Loucy (cell line): ENCODE results near the gene PRR5.

ENCODE experiments used
- CTCF ChIP-seq: fragments of 200-600 bp; sonication (generic); conservative IDR thresholded peaks from 2 replicates; pipeline ENCODE4 v1.5.1; 2014; ENCODE audit warnings: mild to moderate bottlenecking, antibody characterized with exemption, low read length
- EZH2phosphoT487 ChIP-seq: fragments of 200-600 bp; IDR thresholded peaks from 2 replicates; pipeline ENCODE4 v1.6.1; 2018; ENCODE audit warnings: antibody characterized with exemption, mild to moderate bottlenecking, moderate library complexity, borderline replicate concordance

DNA sequence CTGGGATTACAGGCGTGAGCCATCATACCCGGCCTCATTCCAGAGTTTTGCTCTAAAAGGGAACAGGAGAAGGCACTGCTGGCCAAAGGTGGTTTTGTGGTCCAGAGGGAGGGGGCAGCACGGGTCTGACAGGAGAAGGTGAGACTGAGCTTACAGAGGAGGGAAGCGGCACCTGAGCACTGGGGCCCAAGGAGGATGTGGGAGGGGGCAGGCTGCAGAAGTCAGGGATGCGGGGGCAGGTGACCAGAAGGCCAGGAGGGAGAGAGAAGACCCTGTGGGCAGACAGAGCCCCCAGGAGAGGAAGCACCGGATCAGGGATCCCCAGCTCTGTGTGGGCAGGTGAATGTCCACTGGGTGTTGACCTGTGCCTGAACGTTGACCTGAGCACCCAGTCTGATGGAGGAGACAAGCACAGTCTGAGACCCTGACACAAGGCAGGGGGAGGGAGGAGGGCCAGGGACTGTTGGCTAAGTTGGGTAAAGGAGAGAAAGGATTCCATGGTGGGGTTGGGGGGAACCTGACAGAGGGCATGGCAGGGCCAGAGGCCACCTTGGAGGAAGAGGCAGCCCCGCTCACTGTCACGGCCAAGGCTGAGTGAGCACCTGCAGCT, 12.0 kb upstream of the PRR5 start:
- TF ChIP-seq CTCF (no peak), EZH2phosphoT487 (no peak)
